RWPE2 (cell line): ENCODE measurements around the gene ZSCAN20.

Experiments
- ATAC-seq: fragments of 200-7000 bp; cut with Tn5 transposase; 3 replicates; pipeline ENCODE4 v1.9.1; 2021; ENCODE audit warnings: low read depth
- DNase-seq: peaks from one replicate; pipeline ENCODE4 v3.0.0-alpha.2; 2020; ENCODE audit warnings: low spot score
- H3K27ac ChIP-seq: fragments of 450-650 bp; 2 replicates; pipeline ENCODE4 v1.5.1; 2017; ENCODE audit warnings: mild to moderate bottlenecking; ENCODE audit not compliant: poor library complexity, severe bottlenecking
- H3K27me3 ChIP-seq: fragments of 250-450 bp; sonication (Bioruptor Pico); 2 replicates; pipeline ENCODE4 v1.5.1; 2021; ENCODE audit warnings: mild to moderate bottlenecking, moderate library complexity; ENCODE audit not compliant: insufficient read depth, poor library complexity, severe bottlenecking
- H3K36me3 ChIP-seq: fragments of 250-450 bp; sonication (Bioruptor Pico); 2 replicates; pipeline ENCODE4 v1.5.1; 2020; ENCODE audit warnings: low read depth, mild to moderate bottlenecking, moderate library complexity
- H3K4me1 ChIP-seq: fragments of 250-450 bp; sonication (Bioruptor Pico); 2 replicates; pipeline ENCODE4 v1.5.1; 2021; ENCODE audit warnings: mild to moderate bottlenecking, moderate library complexity; ENCODE audit not compliant: insufficient read depth, poor library complexity, severe bottlenecking
- H3K4me3 ChIP-seq: fragments of 250-450 bp; sonication (Bioruptor Pico); 2 replicates; pipeline ENCODE4 v1.5.1; 2021; ENCODE audit warnings: mild to moderate bottlenecking, moderate library complexity; ENCODE audit not compliant: severe bottlenecking
- H3K9me3 ChIP-seq: fragments of 250-450 bp; sonication (Bioruptor Pico); 2 replicates; pipeline ENCODE4 v1.5.1; 2021; ENCODE audit warnings: mild to moderate bottlenecking, moderate library complexity; ENCODE audit not compliant: severe bottlenecking
- TF ChIP-seq, protein P1 (sequence below): fragments of 450-650 bp; IDR thresholded peaks from one replicate; pipeline ENCODE4 v1.5.1; 2017; ENCODE audit warnings: mild to moderate bottlenecking, moderate library complexity; ENCODE audit not compliant: poor library complexity, severe bottlenecking

Gene ZSCAN20

DNA sequence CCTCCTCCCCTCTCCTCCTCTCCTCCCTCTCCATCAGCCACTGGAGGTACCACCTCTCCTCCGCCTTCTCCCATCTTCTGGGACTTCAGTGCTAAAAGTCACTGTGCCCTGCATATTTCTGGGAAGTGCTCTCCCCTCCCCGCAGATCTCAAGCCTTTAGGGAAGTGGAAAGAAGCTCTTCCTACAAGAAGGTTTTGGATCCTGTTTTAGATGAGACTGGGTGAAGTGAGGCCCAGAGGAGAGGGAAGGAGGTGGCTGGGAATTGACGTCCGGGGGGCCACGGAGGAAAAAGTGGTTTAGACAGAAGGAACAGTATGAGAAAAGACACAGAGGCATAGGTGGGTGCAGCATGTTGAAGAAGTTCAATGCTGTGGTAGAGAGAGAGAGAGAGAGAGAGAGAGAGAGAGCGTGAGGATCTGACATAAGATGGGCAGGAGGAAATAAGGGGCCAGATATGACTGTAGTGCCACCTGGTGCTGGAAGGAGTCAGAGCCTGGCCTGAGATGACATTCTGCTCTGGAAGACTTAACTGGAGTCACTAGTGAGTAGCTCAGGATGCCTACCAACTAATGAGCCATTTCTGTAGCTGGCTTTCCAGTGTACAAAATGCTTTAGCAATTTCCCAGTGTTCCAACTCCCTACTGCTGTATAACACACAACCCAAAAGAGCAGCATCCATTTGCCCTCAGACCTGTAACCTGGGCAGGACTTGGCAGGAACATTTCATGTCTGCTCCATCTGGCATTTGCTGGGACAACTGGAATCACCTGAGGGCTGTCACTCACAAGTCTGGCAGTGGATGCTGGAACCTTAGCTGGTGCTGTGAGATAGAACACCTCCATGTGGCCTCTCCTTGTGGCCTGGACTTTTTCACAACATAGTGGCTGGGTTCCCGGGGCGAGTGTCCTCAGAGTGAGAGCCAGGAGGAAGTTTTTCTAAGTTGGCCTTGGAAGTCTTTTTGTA lies 16.6 kb upstream of the ZSCAN20 start:
- no peaks in the 10 kb centered on the region for H3K27me3 ChIP-seq
- ATAC-seq (peak; percentile 85), DNase-seq (no peak)
- no peak overlapping the region for H3K4me3 ChIP-seq
- H3K4me1 ChIP-seq, result peaks cover 20% of the 10 kb centered on the region
- no peak overlapping the region for H3K27ac ChIP-seq
- no peaks in the 10 kb centered on the region for H3K9me3 ChIP-seq
- H3K36me3 ChIP-seq, result no peaks in the 10 kb centered on the region; the same call in 1 of the 2 replicates
- TF ChIP-seq, protein P1, sequence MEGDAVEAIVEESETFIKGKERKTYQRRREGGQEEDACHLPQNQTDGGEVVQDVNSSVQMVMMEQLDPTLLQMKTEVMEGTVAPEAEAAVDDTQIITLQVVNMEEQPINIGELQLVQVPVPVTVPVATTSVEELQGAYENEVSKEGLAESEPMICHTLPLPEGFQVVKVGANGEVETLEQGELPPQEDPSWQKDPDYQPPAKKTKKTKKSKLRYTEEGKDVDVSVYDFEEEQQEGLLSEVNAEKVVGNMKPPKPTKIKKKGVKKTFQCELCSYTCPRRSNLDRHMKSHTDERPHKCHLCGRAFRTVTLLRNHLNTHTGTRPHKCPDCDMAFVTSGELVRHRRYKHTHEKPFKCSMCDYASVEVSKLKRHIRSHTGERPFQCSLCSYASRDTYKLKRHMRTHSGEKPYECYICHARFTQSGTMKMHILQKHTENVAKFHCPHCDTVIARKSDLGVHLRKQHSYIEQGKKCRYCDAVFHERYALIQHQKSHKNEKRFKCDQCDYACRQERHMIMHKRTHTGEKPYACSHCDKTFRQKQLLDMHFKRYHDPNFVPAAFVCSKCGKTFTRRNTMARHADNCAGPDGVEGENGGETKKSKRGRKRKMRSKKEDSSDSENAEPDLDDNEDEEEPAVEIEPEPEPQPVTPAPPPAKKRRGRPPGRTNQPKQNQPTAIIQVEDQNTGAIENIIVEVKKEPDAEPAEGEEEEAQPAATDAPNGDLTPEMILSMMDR, result peak; percentile 87

DNA sequence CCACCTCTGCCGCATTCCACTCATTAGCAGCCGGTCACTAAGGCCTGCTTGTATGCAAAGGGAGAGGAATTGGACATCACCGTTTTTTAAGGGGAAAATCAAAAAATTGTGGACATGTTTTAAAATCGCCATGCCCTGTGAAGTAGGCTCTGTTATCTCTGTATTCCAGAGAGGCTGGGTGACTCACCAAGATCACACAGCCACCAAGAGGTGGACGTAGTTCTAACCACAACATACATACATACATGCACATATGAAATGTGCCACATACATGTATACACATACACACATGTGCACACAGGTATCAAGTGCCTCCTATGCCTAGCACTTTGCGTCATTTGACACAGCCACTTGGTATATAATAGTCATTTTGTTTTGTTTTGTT lies 16.0 kb upstream of the ZSCAN20 start:
- Histone ChIP-seq H3K27me3 (no peaks in the 10 kb centered on the region), H3K4me3 (no peak overlapping the region), H3K4me1 (peaks cover 20% of the 10 kb centered on the region), H3K27ac (no peak overlapping the region), H3K9me3 (no peaks in the 10 kb centered on the region), H3K36me3 (no peaks in the 10 kb centered on the region; the same call in 1 of the 2 replicates)
- no peak for DNase-seq
- ATAC-seq, result no peak
- TF ChIP-seq, protein P1, result no peak

GRCh38 chr1:33459691-33460090 lies 12.8 kb upstream of the ZSCAN20 start:
- Histone ChIP-seq H3K4me1 (peaks cover 20% of the 10 kb centered on the region), H3K27ac (peak overlapping the region; percentile 21), H3K4me3 (no peak overlapping the region), H3K36me3 (no peaks in the 10 kb centered on the region; the same call in 1 of the 2 replicates), H3K27me3 (no peaks in the 10 kb centered on the region), H3K9me3 (no peaks in the 10 kb centered on the region)
- no peak for DNase-seq
- TF ChIP-seq, protein P1, result no peak
- no peak for ATAC-seq

GRCh38 chr1:33460144-33460543 lies 12.3 kb upstream of the ZSCAN20 start:
- Histone ChIP-seq H3K36me3 (no peaks in the 10 kb centered on the region; the same call in 1 of the 2 replicates), H3K4me3 (no peak overlapping the region), H3K9me3 (no peaks in the 10 kb centered on the region), H3K27me3 (no peaks in the 10 kb centered on the region), H3K4me1 (peaks cover 20% of the 10 kb centered on the region), H3K27ac (peak overlapping the region; percentile 21)
- DNase-seq (no peak), ATAC-seq (peak; percentile 59)
- TF ChIP-seq, protein P1, result no peak
